SHP77 (cell line): ENCODE results near the gene FSCN2.

Source experiments
- DNase-seq, 2 experiments: peaks; one replicate each; lab custom pipeline; 2025; lab: John Stamatoyannopoulos, UW

Gene FSCN2

GRCh38 chr17:81542431-81543338 lies 14.5 kb downstream of the FSCN2 start:
- DNase-seq = no peak

GRCh38 chr17:81543339-81543675 lies 15.1 kb downstream of the FSCN2 start:
- DNase-seq = no peak

GRCh38 chr17:81543756-81544155 lies 15.6 kb downstream of the FSCN2 start:
- DNase-seq = no peak

- DNase-seq = no peak
Observed at GRCh38 chr17:81544281-81544974, 16.3 kb downstream of the FSCN2 start.

GRCh38 chr17:81545160-81545949 lies 17.2 kb downstream of the FSCN2 start:
- no peak for DNase-seq

- no peak for DNase-seq
Observed at GRCh38 chr17:81546906-81547613, 18.9 kb downstream of the FSCN2 start.

- DNase-seq = no peak
Observed at GRCh38 chr17:81547614-81547982, 19.4 kb downstream of the FSCN2 start.

GRCh38 chr17:81549031-81549557 lies 20.9 kb downstream of the FSCN2 start:
- DNase-seq = no peak

GRCh38 chr17:81549826-81550225 lies 21.6 kb downstream of the FSCN2 start:
- DNase-seq = no peak

GRCh38 chr17:81550285-81550684 lies 22.1 kb downstream of the FSCN2 start:
- no peak for DNase-seq

GRCh38 chr17:81550830-81551457 lies 22.8 kb downstream of the FSCN2 start:
- DNase-seq = no peak

GRCh38 chr17:81551458-81552243 lies 23.5 kb downstream of the FSCN2 start:
- peak in 1 of 2 experiments; percentile 27 for DNase-seq

GRCh38 chr17:81552244-81553017 lies 24.3 kb downstream of the FSCN2 start, which contains the start of gene FAAP100:
Gene FAAP100, minus strand, starts transcription at chr17:81552353. Its CDS starts 23 bp downstream, at chr17:81552330.
- DNase-seq = peak; percentile 78 to 80

GRCh38 chr17:81553018-81553615 lies 24.9 kb downstream of the FSCN2 start:
- DNase-seq = peak; percentile 94 to 97

GRCh38 chr17:81553616-81554181 lies 25.5 kb downstream of the FSCN2 start:
- DNase-seq = peak; percentile 53 to 64

GRCh38 chr17:81556175-81556691 lies 28.1 kb downstream of the FSCN2 start:
- no peak for DNase-seq

- no peak for DNase-seq
Observed at GRCh38 chr17:81556863-81557262, 28.7 kb downstream of the FSCN2 start.
